ENCODE measurements around the gene SYVN1. TPM values are rescaled to one million over a fixed set of nuclear protein-coding genes. Genes with fewer than 3 reads are reported as not detected.
A peak's percentile ranks its signal among the peaks of the same experiment; 100 is the strongest.

Gene SYVN1
- total RNA-seq, 1 donor from 2014 or later: 42.5 TPM

GRCh38 chr11:65095427-65095826, 38.9 kb downstream of the SYVN1 start:
- TF ChIP-seq POLR2AphosphoS5 (IDR thresholded peaks at IDR 0.05; ENCODE audit: insufficient read depth in 1 of 2, low read depth in 1 of 2): no peak
- no peak for TF ChIP-seq CTCF (IDR thresholded peaks at IDR 0.05)
- no peak for TF ChIP-seq POLR2A (IDR thresholded peaks at IDR 0.05)
- intact Hi-C loops (cut with DNase I): no loop called here
- Histone ChIP-seq H3K9me3 (no peaks in the 10 kb centered on the region), H3K27ac (peak overlapping the region; percentile 81), H3K4me3 (peak overlapping the region; percentile 75 to 82), H3K27me3 (no peaks in the 10 kb centered on the region), H3K4me1 (peaks cover 27% of the 10 kb centered on the region), H3K36me3 (peaks cover 0 to 14% of the 10 kb centered on the region in 2 donors)
- DNase-seq (ENCODE audit: extremely low spot score in 2 of 2): no peak

- Histone ChIP-seq H3K4me3 (no peak overlapping the region), H3K4me1 (peaks cover 3% of the 10 kb centered on the region), H3K9me3 (no peaks in the 10 kb centered on the region), H3K36me3 (peaks cover 0 to 17% of the 10 kb centered on the region in 2 donors), H3K27ac (no peak overlapping the region), H3K27me3 (no peaks in the 10 kb centered on the region)
- no peak for TF ChIP-seq POLR2AphosphoS5 (IDR thresholded peaks at IDR 0.05; ENCODE audit: insufficient read depth in 1 of 2, low read depth in 1 of 2)
- TF ChIP-seq POLR2A (IDR thresholded peaks at IDR 0.05): no peak
- TF ChIP-seq CTCF (IDR thresholded peaks at IDR 0.05): no peak
- no peak for DNase-seq (ENCODE audit: extremely low spot score in 2 of 2)
- intact Hi-C loops (cut with DNase I): no loop called here
These were observed 43.7 kb downstream of the SYVN1 start for GRCh38 chr11:65090628-65091027.

GRCh38 chr11:65089621-65090020, 44.7 kb downstream of the SYVN1 start:
- H3K9me3 ChIP-seq: no peaks in the 10 kb centered on the region
- TF ChIP-seq POLR2A (IDR thresholded peaks at IDR 0.05) (no peak), CTCF (IDR thresholded peaks at IDR 0.05) (no peak), POLR2AphosphoS5 (IDR thresholded peaks at IDR 0.05; ENCODE audit: insufficient read depth in 1 of 2, low read depth in 1 of 2) (no peak)
- no peak overlapping the region for H3K27ac ChIP-seq
- H3K36me3 ChIP-seq: peaks cover 0 to 17% of the 10 kb centered on the region in 2 donors
- no peaks in the 10 kb centered on the region for H3K27me3 ChIP-seq
- DNase-seq (ENCODE audit: extremely low spot score in 2 of 2): no peak
- no peak overlapping the region for H3K4me3 ChIP-seq
- peaks cover 10% of the 10 kb centered on the region for H3K4me1 ChIP-seq
- intact Hi-C loops (cut with DNase I): no loop called here

GRCh38 chr11:65087827-65088226, 46.5 kb downstream of the SYVN1 start:
- no peaks in the 10 kb centered on the region for H3K9me3 ChIP-seq
- H3K36me3 ChIP-seq: peaks cover 0 to 17% of the 10 kb centered on the region in 2 donors
- DNase-seq (ENCODE audit: extremely low spot score in 2 of 2): no peak
- intact Hi-C loops (cut with DNase I): no loop called here
- no peak overlapping the region for H3K4me3 ChIP-seq
- H3K27ac ChIP-seq: no peak overlapping the region
- TF ChIP-seq CTCF (IDR thresholded peaks at IDR 0.05) (no peak), POLR2AphosphoS5 (IDR thresholded peaks at IDR 0.05; ENCODE audit: insufficient read depth in 1 of 2, low read depth in 1 of 2) (no peak), POLR2A (IDR thresholded peaks at IDR 0.05) (no peak)
- H3K4me1 ChIP-seq: peaks cover 18% of the 10 kb centered on the region
- H3K27me3 ChIP-seq: no peaks in the 10 kb centered on the region

GRCh38 chr11:65087216-65087615, 47.1 kb downstream of the SYVN1 start:
- Histone ChIP-seq H3K27me3 (no peaks in the 10 kb centered on the region), H3K27ac (no peak overlapping the region), H3K9me3 (no peaks in the 10 kb centered on the region), H3K4me3 (no peak overlapping the region), H3K36me3 (peaks cover 0 to 17% of the 10 kb centered on the region in 2 donors), H3K4me1 (peaks cover 18% of the 10 kb centered on the region)
- intact Hi-C loops (cut with DNase I): no loop called here
- TF ChIP-seq POLR2A (IDR thresholded peaks at IDR 0.05) (no peak), CTCF (IDR thresholded peaks at IDR 0.05) (no peak)
- no peak for DNase-seq (ENCODE audit: extremely low spot score in 2 of 2)
